Chondrocyte (in vitro differentiated cells): ENCODE results near the gene USP6. TPM values are rescaled to one million over a fixed set of nuclear protein-coding genes. Genes with fewer than 3 reads are reported as not detected.
"Not testable (repeated sequence)": the region's sequence is repeated elsewhere in the genome, so short reads cannot be mapped to it uniquely, and the experiment has no call there.

ENCODE experiments used
- DNase-seq: peaks from one replicate; pipeline ENCODE4 v3.0.0; 2021; ENCODE audit warnings: mixed read lengths, low spot score
- H3K27ac Mint-ChIP-seq: one replicate; pipeline ENCODE4 v1.8.0; 2021; ENCODE audit warnings: mild to moderate bottlenecking, moderate library complexity, mixed read lengths; ENCODE audit not compliant: unreplicated experiment
- H3K27me3 Mint-ChIP-seq: 2 replicates; pipeline ENCODE4 v1.8.0; 2021; ENCODE audit warnings: low read depth, mixed read lengths
- H3K36me3 Mint-ChIP-seq: 2 replicates; pipeline ENCODE4 v1.8.0; 2021; ENCODE audit warnings: low read depth, mixed read lengths
- H3K4me1 Mint-ChIP-seq: 2 replicates; pipeline ENCODE4 v1.8.0; 2021; ENCODE audit warnings: low read depth, mild to moderate bottlenecking, mixed read lengths
- H3K4me3 Mint-ChIP-seq: one replicate; pipeline ENCODE4 v1.8.0; 2021; ENCODE audit warnings: mild to moderate bottlenecking, moderate library complexity, mixed read lengths; ENCODE audit not compliant: unreplicated experiment
- H3K9me3 Mint-ChIP-seq: 2 replicates; pipeline ENCODE4 v1.8.0; 2021; ENCODE audit warnings: low read depth, mixed read lengths
- CTCF ChIP-seq: fragments of 200-600 bp; sonication (generic); IDR thresholded peaks from 2 replicates; pipeline ENCODE4 v1.5.0; 2021; ENCODE audit warnings: antibody characterized with exemption, mild to moderate bottlenecking, moderate library complexity
- total RNA-seq: library from RNA; stranded (reverse); gene quantifications from 3 replicates; pipeline ENCODE4 v1.2.1, GENCODE V29; 2021

Gene USP6
- total RNA-seq, 1 donor from 2014 or later, result 0.12 TPM

DNA sequence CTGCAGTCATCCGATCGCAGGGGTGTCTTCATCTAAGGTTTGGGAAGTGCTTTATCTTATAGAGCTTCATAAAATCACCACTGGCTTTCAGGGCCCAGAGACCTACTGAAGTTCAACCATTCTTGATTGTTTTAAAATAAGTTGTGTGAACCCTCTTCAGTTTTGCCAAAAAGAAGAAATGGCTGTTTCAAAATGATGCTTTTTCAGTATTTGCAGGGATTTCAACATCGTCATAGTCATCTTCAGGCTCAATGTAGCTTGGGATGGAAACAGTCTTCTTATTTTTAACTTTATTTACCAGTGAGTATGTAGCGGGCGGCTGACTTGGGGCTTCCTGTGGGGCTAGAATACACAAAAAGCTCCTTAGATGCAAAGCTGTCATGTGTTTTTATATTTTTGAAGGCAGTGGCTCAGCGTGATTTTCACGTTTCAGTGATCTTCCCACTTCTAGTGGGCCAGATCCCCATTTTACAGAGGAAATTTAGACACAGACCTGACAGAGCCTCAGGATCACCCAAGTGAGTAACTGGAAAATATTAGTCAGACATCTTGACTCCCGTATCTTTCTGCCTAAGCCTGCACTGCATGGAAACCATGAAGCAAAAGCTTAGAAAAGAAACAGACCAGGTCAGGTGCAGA, 94.9 kb downstream of the USP6 start:
- no peak for DNase-seq
- Mint-ChIP-seq H3K4me1 (no peaks in the 10 kb centered on the region), H3K27ac (no peak overlapping the region), H3K36me3 (peaks cover 6% of the 10 kb centered on the region), H3K4me3 (no peak overlapping the region), H3K9me3 (no peaks in the 10 kb centered on the region), H3K27me3 (no peaks in the 10 kb centered on the region)
- TF ChIP-seq CTCF, result no peak

GRCh38 chr17:5211458-5211857, 95.6 kb downstream of the USP6 start:
- H3K36me3 Mint-ChIP-seq, result peaks cover 6% of the 10 kb centered on the region
- H3K27ac Mint-ChIP-seq, result no peak overlapping the region
- no peaks in the 10 kb centered on the region for H3K4me1 Mint-ChIP-seq
- no peaks in the 10 kb centered on the region for H3K27me3 Mint-ChIP-seq
- peak; percentile 9 for DNase-seq
- H3K4me3 Mint-ChIP-seq, result no peak overlapping the region
- H3K9me3 Mint-ChIP-seq, result no peaks in the 10 kb centered on the region
- no peak for TF ChIP-seq CTCF

GRCh38 chr17:5217562-5217961, 101.7 kb downstream of the USP6 start:
- not testable (repeated sequence) for DNase-seq, H3K27ac Mint-ChIP-seq, H3K4me1 Mint-ChIP-seq

GRCh38 chr17:5219536-5219935, 103.7 kb downstream of the USP6 start:
- Mint-ChIP-seq H3K27me3 (no peaks in the 10 kb centered on the region), H3K27ac (no peak overlapping the region)

More at GRCh38 chr17:5217562-5217961, 101.7 kb downstream of the USP6 start:
- not testable (repeated sequence) for H3K27me3 Mint-ChIP-seq, H3K9me3 Mint-ChIP-seq, H3K36me3 Mint-ChIP-seq, H3K4me3 Mint-ChIP-seq

DNA sequence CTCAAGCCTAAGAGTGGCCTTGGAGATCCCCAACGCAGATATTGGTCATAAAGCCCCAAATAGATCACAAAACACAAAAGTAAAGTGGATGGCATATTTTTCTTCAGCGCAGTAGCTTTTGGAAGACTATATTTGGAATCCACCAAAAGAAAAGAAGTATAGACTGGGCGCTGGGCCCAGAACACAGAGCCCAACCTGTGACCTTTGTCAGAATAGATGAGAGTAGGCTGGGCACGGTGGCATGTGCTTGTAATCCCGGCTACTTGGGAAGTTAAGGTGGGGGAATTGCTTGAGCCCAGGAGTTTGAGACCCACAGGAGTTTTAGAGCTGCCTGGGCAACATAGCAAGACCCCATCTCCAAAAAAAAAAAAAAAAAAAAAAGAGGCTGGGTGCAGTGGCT, 104.2 kb downstream of the USP6 start:
- Mint-ChIP-seq H3K27me3 (no peaks in the 10 kb centered on the region), H3K27ac (no peak overlapping the region), H3K36me3 (peaks cover 4% of the 10 kb centered on the region), H3K9me3 (no peaks in the 10 kb centered on the region), H3K4me1 (peaks cover 9% of the 10 kb centered on the region), H3K4me3 (no peak overlapping the region)
- DNase-seq, result no peak
- no peak for TF ChIP-seq CTCF

More at GRCh38 chr17:5219536-5219935, 103.7 kb downstream of the USP6 start:
- TF ChIP-seq CTCF, result no peak
- peaks cover 8% of the 10 kb centered on the region for H3K36me3 Mint-ChIP-seq
- H3K4me3 Mint-ChIP-seq, result no peak overlapping the region
- no peak for DNase-seq
- no peaks in the 10 kb centered on the region for H3K9me3 Mint-ChIP-seq
- peaks cover 9% of the 10 kb centered on the region for H3K4me1 Mint-ChIP-seq

GRCh38 chr17:5221912-5222311, 106.1 kb downstream of the USP6 start:
- H3K4me3 Mint-ChIP-seq, DNase-seq, H3K27ac Mint-ChIP-seq, H3K36me3 Mint-ChIP-seq, H3K4me1 Mint-ChIP-seq, H3K9me3 Mint-ChIP-seq, H3K27me3 Mint-ChIP-seq: not testable (repeated sequence)

Other genes starting within 250 kb of the USP6 start
- 1.5 to 1.8 TPM (median 1.6 TPM) in 3 replicates for gene C17orf107, start 216.5 kb upstream of the USP6 start, total RNA-seq
- gene CHRNE, start 212.9 kb upstream of the USP6 start, total RNA-seq, result 0.22 to 0.35 TPM in 2 of 3 replicates, not detected in the other
- gene GP1BA, start 183.8 kb upstream of the USP6 start, total RNA-seq, result not detected in 3 replicates
- 44.0 to 62.4 TPM (median 46.6 TPM) in 3 replicates for gene SLC25A11, start 176.0 kb upstream of the USP6 start, total RNA-seq
- gene RNF167, start 175.8 kb upstream of the USP6 start, total RNA-seq, result 69.7 to 95.8 TPM (median 74.5 TPM) in 3 replicates
- gene PFN1, start 167.5 kb upstream of the USP6 start, total RNA-seq, result 512 to 784 TPM (median 766 TPM) in 3 replicates
- 7.0 to 9.8 TPM (median 7.4 TPM) in 3 replicates for gene ENO3, start 164.9 kb upstream of the USP6 start, total RNA-seq
- gene SPAG7, start 148.2 kb upstream of the USP6 start, total RNA-seq, result 73.0 to 87.3 TPM (median 79.4 TPM) in 3 replicates
- gene CAMTA2, start 128.4 kb upstream of the USP6 start, total RNA-seq, result 47.4 to 97.8 TPM (median 90.2 TPM) in 3 replicates
- gene INCA1, start 118.5 kb upstream of the USP6 start, total RNA-seq, result 0.74 to 1.5 TPM (median 0.85 TPM) in 3 replicates
- 141 to 193 TPM (median 174 TPM) in 3 replicates for gene KIF1C, start 118.1 kb upstream of the USP6 start, total RNA-seq
- gene SLC52A1, start 80.6 kb upstream of the USP6 start, total RNA-seq, result not detected in 3 replicates
- gene ZFP3, start 37.6 kb upstream of the USP6 start, total RNA-seq, result 0.29 to 0.69 TPM (median 0.55 TPM) in 3 replicates
- gene ZNF232, start 4.2 kb upstream of the USP6 start, total RNA-seq, result 7.4 to 8.3 TPM (median 8.0 TPM) in 3 replicates
- gene ZNF594, start 75.8 kb downstream of the USP6 start, total RNA-seq, result 4.1 to 8.5 TPM (median 4.7 TPM) in 3 replicates
- gene SCIMP, start 118.8 kb downstream of the USP6 start, total RNA-seq, result not detected in 3 replicates
- 46.1 to 52.4 TPM (median 51.3 TPM) in 3 replicates for gene RABEP1, start 166.3 kb downstream of the USP6 start, total RNA-seq